C4-2B (cell line): ENCODE results near the gene PPHLN1.

Experiments
- CTCF ChIP-seq: fragments of 450-650 bp; conservative IDR thresholded peaks from 2 replicates; pipeline ENCODE4 v1.5.1; 2017; ENCODE audit warnings: mild to moderate bottlenecking
- ZFX ChIP-seq: fragments of 450-650 bp; IDR thresholded peaks from 2 replicates; pipeline ENCODE4 v1.6.1; 2017

GRCh38 chr12:42410340-42410739 lies 84.4 kb downstream of the PPHLN1 start:
- TF ChIP-seq CTCF (no peak), ZFX (no peak)
